Left ventricle myocardium inferior (tissue), 1 donor: ENCODE measurements around the gene SWAP70. TPM values are rescaled to one million over a fixed set of nuclear protein-coding genes. Genes with fewer than 3 reads are reported as not detected.
"Not testable (repeated sequence)": the region's sequence is repeated elsewhere in the genome, so short reads cannot be mapped to it uniquely, and the experiment has no call there.

Experiments used
- DNase-seq: peaks from one replicate; pipeline ENCODE4 v3.0.0-alpha.2; 2020
- H3K27ac ChIP-seq: fragments of 200-600 bp; replicated peaks from 2 replicates; pipeline ENCODE4 v1.8.0; 2021
- H3K27me3 ChIP-seq: fragments of 200-600 bp; 2 replicates; pipeline ENCODE4 v1.8.0; 2021; ENCODE audit warnings: low read depth
- H3K36me3 ChIP-seq: fragments of 200-600 bp; 2 replicates; pipeline ENCODE4 v1.8.0; 2021
- H3K4me1 ChIP-seq: fragments of 200-600 bp; 2 replicates; pipeline ENCODE4 v1.8.0; 2021
- H3K4me3 ChIP-seq: fragments of 200-600 bp; 2 replicates; pipeline ENCODE4 v1.8.0; 2021; ENCODE audit warnings: mild to moderate bottlenecking, moderate library complexity
- H3K9me3 ChIP-seq: fragments of 200-600 bp; replicated peaks from 2 replicates; pipeline ENCODE4 v1.8.0; 2021
- intact Hi-C: fragments of 100-400 bp; cut with micrococcal nuclease; formaldehyde crosslinking; loops from one replicate; pipeline ENCODE4 v1.11.0; 2022
- total RNA-seq: library from RNA; stranded (reverse); fragmentation: NEBNext Ultra II Directional; extraction: Animal tissue kit (Norgen Biotek cat#: 25700); gene quantifications from one replicate; pipeline ENCODE4 v1.2.1, GENCODE V29; 2021
- TF ChIP-seq, protein P1 (sequence below): fragments of 200-600 bp; IDR thresholded peaks from 2 replicates; pipeline ENCODE4 v1.8.0; 2021; ENCODE audit warnings: antibody characterized with exemption, mild to moderate bottlenecking, borderline replicate concordance
- donor health status: DM: no; HTN: yes; CAD: no; lungs with severe emphysema.

SWAP70 gene
- total RNA-seq, 1 donor from 2014 or later: 20.6 TPM

DNA sequence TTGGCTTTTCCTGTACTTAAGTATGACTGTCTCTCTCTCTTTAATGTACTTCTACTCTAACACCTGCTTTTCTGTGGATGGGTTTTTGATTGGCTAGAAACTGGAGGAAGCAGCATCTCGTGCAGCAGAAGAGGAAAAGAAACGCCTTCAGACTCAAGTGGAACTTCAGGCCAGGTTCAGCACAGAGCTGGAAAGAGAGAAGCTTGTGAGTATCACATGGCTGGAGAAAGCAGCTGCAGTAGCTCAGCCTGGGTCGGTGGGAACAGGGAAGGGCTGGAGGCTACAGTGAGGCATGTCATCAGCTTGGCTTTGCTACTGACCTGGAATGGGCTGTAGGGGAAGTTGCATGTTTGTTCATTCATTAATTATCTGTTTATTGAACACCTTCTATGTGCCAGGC is 74.2 kb downstream of the SWAP70 start:
- peak overlapping the region; percentile 13 for H3K27ac ChIP-seq
- no peak overlapping the region for H3K4me3 ChIP-seq
- intact Hi-C loops: no loop called here
- H3K9me3 ChIP-seq: peaks cover 13% of the 10 kb centered on the region
- TF ChIP-seq, protein P1, sequence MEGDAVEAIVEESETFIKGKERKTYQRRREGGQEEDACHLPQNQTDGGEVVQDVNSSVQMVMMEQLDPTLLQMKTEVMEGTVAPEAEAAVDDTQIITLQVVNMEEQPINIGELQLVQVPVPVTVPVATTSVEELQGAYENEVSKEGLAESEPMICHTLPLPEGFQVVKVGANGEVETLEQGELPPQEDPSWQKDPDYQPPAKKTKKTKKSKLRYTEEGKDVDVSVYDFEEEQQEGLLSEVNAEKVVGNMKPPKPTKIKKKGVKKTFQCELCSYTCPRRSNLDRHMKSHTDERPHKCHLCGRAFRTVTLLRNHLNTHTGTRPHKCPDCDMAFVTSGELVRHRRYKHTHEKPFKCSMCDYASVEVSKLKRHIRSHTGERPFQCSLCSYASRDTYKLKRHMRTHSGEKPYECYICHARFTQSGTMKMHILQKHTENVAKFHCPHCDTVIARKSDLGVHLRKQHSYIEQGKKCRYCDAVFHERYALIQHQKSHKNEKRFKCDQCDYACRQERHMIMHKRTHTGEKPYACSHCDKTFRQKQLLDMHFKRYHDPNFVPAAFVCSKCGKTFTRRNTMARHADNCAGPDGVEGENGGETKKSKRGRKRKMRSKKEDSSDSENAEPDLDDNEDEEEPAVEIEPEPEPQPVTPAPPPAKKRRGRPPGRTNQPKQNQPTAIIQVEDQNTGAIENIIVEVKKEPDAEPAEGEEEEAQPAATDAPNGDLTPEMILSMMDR: no peak
- peaks cover 23% of the 10 kb centered on the region for H3K4me1 ChIP-seq
- no peak for DNase-seq
- no peaks in the 10 kb centered on the region for H3K27me3 ChIP-seq
- H3K36me3 ChIP-seq: peaks cover 84% of the 10 kb centered on the region

GRCh38 chr11:9738707-9739106 is 74.8 kb downstream of the SWAP70 start:
- Histone ChIP-seq H3K27ac (peak overlapping the region; percentile 13), H3K27me3 (no peaks in the 10 kb centered on the region), H3K4me3 (no peak overlapping the region), H3K4me1 (peaks cover 23% of the 10 kb centered on the region), H3K9me3 (peaks cover 13% of the 10 kb centered on the region), H3K36me3 (peaks cover 78% of the 10 kb centered on the region)
- TF ChIP-seq, protein P1: no peak
- intact Hi-C loops: no loop called here
- no peak for DNase-seq

GRCh38 chr11:9739123-9739900 is 75.4 kb downstream of the SWAP70 start:
- intact Hi-C loops: no loop called here
- Histone ChIP-seq H3K27me3 (no peaks in the 10 kb centered on the region), H3K36me3 (peaks cover 75% of the 10 kb centered on the region), H3K27ac (peak overlapping the region; percentile 25), H3K4me1 (peaks cover 23% of the 10 kb centered on the region), H3K4me3 (no peak overlapping the region), H3K9me3 (peaks cover 13% of the 10 kb centered on the region)
- TF ChIP-seq, protein P1: no peak
- DNase-seq: no peak

- Histone ChIP-seq H3K9me3 (peaks cover 11% of the 10 kb centered on the region), H3K4me3 (no peak overlapping the region), H3K4me1 (peaks cover 23% of the 10 kb centered on the region), H3K36me3 (peaks cover 64% of the 10 kb centered on the region), H3K27me3 (no peaks in the 10 kb centered on the region), H3K27ac (no peak overlapping the region)
- no peak for DNase-seq
- TF ChIP-seq, protein P1: no peak
- intact Hi-C loops: no loop called here
Measured at GRCh38 chr11:9740202-9740883, 76.5 kb downstream of the SWAP70 start.

DNA sequence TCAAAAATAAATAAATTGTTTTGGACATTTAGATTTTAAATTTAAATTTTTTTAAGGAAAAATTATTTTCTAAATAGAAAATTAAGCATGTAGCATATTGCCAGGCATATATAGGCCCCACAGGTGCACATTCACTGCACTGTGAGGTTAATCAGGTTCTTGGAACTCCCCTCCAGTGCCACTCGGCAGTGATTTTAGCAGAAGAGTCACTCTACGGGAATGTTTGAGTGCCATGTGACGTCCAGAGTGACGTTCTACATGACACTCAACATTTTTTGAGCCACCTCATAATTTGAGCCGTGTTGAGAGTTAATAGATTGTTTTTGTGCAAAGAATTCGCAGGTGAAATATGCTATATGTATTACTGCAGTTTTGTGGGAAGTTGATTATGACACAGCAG is 77.4 kb downstream of the SWAP70 start:
- H3K36me3 ChIP-seq: peaks cover 58% of the 10 kb centered on the region

GRCh38 chr11:9743512-9743911 is 79.6 kb downstream of the SWAP70 start:
- H3K4me3 ChIP-seq, H3K27ac ChIP-seq, H3K27me3 ChIP-seq, H3K9me3 ChIP-seq, intact Hi-C loops, DNase-seq: not testable (repeated sequence)
- H3K36me3 ChIP-seq: peaks cover 48% of the 10 kb centered on the region
- peaks cover 23% of the 10 kb centered on the region for H3K4me1 ChIP-seq

More for the DNA sequence above, 77.4 kb downstream of the SWAP70 start:
- TF ChIP-seq, protein P1: no peak
- Histone ChIP-seq H3K4me3 (no peak overlapping the region), H3K27ac (no peak overlapping the region), H3K4me1 (peaks cover 23% of the 10 kb centered on the region), H3K9me3 (peaks cover 2% of the 10 kb centered on the region), H3K27me3 (no peaks in the 10 kb centered on the region)
- intact Hi-C loops: no loop called here
- DNase-seq: no peak
